Medulla oblongata (tissue), 1 donor: Measurements from ENCODE around the gene DHX32.

ENCODE experiments used
- DNase-seq: peaks from one replicate; pipeline ENCODE4 v3.0.0-alpha.2; 2015; ENCODE audit errors: extremely low spot score

The DHX32 gene

DNA sequence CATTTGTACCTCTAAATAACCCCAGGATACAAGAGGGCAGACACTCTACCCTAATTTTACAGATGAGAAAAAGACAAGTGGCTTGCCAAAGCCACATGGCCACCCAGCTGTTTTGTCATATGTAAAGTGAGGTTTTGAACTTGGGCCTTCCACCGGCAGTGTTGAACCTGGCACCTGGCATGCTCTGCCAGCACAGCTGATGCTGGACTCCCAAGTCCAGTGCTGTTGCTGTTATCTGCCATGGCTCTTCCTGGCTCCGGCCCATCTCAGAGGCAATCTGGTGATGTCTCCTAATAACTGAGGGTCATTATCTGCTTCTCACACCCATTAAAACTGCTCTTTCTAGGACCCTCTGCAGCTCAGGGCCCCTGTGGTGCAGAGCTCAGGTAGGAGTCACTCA lies 32.7 kb downstream of the DHX32 start:
- DNase-seq: no peak

DNA sequence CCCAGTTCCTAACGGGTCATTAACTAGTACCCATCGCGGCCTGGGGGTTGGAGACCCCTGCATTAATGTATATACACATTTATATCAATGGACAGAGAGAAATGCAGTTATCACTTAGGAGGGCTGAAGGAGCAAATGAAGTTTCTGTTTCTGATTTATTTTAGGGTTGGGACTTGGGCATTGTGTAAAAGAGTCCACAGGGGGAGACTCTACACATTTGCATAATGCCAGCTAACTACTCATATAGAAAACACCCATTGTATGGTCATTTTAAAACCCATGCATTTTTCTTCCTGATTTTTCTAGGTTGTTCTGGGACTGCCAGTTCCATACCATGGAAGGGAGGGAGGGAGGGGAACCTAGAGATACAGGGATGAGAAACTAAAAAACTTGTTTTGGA lies 34.2 kb downstream of the DHX32 start:
- no peak for DNase-seq

GRCh38 chr10:125845617-125846016 lies 35.5 kb downstream of the DHX32 start:
- DNase-seq: no peak

- DNase-seq: peak; percentile 58
Observed at GRCh38 chr10:125844751-125845221, 36.3 kb downstream of the DHX32 start.

DNA sequence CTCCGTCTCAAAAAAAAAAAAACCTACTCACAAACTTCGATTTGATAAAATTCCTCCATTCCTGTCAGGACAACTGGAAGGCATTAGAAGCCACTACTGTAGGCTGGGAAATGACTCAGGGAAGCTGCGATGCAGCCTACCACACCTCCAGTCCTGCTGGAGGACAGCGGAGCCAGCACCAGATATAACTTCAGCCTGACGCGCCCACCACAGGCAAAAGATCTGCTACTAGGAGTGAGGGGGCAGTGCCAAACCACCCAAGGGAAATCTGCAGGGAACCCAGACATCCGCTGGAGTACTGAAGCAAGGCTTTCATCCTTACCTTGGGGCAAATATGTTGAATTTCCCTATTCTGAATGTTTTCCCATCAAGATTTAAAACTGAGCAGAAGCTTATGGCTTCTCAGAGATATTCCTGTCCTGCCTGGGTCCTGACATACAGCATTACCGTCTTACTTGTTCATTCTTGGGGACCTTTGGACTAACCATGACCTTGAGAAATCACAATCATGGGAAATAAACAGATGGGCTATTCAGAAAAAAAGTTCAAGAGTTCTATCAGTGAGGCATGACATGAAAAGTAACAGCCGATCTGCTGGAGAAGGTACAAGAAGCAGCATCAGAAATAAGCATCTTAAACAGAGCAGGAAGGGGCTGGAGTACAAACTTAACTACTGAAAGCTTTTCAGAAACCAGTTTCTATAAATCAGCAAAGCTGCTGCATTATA lies 37.3 kb downstream of the DHX32 start:
- DNase-seq: no peak

DNA sequence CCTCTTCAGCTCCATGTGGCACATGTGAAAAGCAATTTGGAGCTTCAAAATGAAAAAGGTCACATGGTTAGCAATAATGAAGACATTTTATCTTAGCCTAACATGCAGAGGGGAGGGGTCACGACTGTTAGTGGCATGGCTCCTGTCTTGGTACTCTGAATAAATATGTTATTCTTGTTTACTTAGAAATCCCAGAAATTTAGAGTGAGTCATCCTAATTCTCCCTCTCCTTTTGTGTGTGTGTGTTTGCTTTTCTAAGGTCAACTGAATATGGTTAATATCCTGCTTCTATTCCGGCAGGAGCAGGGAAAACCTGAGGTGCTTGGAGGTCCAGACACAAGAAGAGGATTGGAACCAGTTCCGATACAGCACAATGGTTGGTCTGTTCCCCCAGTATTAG lies 40.1 kb downstream of the DHX32 start:
- no peak for DNase-seq

DNA sequence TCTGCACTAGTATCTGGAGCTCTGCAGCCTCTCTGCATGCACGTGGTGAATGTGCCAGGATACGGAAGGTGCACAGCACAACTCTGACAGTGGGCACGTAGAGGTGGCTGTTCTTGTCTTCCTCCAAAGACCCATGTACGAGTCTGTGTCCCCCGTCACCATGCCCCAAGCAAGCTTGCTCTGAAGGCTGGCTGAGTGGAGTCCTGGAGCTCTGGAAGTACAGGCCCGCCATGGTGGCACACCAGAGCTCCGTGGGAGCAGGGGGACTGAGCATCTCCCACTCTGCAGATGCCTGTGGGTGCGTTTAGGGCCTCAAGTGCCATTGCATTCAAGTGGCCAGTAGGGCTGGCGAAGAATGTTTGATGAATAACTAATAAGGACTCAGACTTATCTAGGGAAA lies 40.7 kb downstream of the DHX32 start:
- no peak for DNase-seq

GRCh38 chr10:125838802-125839575 lies 42.1 kb downstream of the DHX32 start:
- no peak for DNase-seq

- no peak for DNase-seq
Observed at GRCh38 chr10:125836746-125837145, 44.3 kb downstream of the DHX32 start.

GRCh38 chr10:125828311-125828710 lies 52.8 kb downstream of the DHX32 start:
- no peak for DNase-seq

GRCh38 chr10:125827133-125827532 lies 54.0 kb downstream of the DHX32 start:
- no peak for DNase-seq

GRCh38 chr10:125824736-125825135 lies 56.4 kb downstream of the DHX32 start:
- no peak for DNase-seq

- DNase-seq: no peak
Observed at GRCh38 chr10:125823663-125824251, 57.3 kb downstream of the DHX32 start.

DNA sequence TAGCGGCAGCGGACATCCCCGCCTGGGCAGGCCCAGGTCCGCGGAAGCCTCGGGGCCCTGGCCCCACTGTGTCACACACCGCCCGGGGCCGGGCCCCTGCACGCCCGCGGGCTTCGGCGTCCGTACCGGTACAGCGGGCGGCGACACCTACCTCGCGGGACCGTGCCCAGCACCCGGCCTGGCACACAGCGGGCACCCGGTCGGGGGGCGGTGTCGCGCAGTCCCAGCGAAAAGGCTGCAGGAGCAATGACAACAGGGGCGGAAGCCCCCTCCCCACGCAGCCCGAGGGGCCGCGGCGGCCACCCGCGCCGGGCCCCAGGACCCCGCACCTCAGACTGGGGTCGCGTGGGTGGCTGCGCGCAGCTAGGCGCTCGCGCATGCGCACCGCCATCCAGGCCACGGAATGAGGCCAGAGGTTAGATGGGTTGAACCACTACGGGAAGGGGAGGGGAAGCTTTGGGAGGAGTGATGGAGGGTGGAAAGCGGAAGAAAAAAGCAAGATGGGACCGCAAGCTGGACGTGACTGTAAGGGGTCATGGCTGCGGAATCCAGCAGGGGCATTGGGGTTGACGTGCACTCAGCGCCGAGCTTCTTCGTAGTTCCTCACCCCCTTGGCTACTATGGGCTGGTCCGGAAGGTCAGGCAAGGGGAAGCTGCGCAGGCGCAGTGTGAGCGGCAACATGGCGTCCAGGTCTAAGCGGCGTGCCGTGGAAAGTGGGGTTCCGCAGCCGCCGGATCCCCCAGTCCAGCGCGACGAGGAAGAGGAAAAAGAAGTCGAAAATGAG lies 58.0 kb downstream of the DHX32 start, which contains the start of the genes BCCIP and UROS:
Gene BCCIP (plus strand): TSS at position 669 of the 785 bp plus-strand sequence. CDS start 12 bp downstream, at position 681.
Gene UROS (minus strand): TSS at position 381 of the 785 bp plus-strand sequence. CDS start 6,759 bp downstream, outside the sequence.
- DNase-seq: peak; percentile 91

GRCh38 chr10:125820701-125821100 lies 60.4 kb downstream of the DHX32 start:
- no peak for DNase-seq

DNA sequence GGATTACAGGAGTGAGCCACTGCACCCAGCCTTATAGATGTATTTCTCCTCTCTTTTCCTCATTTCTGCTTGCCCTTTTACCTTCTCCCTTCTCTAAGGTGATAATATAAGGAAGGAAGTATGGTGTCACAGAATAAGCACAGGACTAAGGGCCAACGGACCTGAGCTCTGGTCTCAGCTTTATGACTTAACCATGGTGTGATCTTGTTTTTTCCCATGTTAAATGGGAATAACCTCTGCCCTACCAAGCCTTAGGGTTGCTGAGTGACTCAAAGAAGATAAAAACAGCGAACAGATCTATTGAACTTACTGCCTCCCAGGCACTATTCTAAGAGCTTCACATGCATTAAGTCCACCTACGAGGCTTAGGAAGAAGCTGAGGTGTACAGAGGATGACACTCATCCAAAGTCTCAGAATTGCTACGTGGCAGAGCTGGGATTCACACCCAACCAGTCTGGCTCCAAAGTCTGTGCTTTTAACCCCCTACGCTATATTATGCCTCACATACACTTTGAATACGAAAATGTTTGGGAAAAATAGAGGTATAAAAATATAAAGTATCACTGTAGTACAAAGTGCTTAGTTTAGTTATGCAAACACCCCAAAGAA lies 63.6 kb downstream of the DHX32 start:
- DNase-seq: no peak

DNA sequence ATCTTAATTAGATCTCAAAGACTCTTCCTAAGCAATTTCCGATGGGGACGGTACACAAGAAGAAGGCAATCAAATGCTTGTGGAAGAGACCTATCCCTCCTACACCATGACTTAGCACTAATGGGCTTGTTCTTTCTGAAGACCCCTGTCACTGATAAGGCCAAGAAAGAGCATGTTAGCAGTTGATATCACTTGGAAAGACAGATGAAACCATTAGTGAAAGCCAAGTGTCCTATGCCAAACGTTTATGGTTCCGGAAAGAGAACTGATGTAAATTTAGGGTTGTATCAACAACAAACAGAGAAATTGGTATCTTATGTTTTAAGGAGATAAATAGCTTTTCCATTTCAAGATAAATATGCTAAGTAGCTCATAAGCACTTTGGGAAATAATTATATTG lies 64.5 kb downstream of the DHX32 start:
- no peak for DNase-seq

DNA sequence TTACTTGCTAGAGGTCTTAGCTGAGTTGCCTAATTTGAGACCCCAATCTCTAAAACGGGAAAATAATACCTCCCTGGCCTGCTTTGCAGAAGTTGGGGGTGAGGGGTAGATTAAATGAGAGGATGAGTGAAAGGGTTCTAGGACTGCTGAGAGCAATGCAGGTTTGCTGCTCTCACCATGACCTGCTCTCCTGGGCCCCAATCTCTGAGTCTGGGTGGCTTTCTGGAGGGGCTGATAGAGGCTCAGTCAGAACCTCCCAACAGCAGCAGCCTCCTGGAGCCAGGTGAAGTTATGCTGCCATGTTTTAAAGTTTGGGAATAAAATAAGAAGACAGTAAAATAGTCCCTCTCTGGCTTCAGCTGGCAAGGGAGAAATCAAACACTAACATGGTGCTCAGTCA lies 65.3 kb downstream of the DHX32 start:
- no peak for DNase-seq

GRCh38 chr10:125812128-125812750 lies 68.9 kb downstream of the DHX32 start:
- no peak for DNase-seq

GRCh38 chr10:125811251-125811650 lies 69.8 kb downstream of the DHX32 start:
- no peak for DNase-seq

DNA sequence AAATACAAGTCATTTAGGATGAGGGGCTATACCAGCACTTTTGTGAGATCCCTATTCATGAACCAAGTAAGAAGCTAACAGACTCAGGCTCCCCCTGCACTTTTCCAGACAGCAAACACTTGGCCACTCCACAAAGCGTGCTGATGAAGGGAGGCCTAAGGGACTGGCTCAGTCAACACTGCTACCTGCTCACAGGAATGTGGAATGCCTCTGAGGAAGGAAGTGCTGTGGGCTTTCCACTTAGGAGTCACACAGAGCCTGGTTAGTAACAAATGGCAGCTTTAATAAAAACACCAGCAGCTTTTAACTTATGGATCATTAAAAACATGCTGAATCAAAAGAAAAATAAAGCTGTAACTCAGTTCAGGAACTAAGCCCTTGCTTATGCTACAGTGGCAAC lies 73.0 kb downstream of the DHX32 start:
- DNase-seq: no peak
